EL (cell line): ENCODE measurements around the gene BTN1A1.
"Not testable (repeated sequence)": the region's sequence is repeated elsewhere in the genome, so short reads cannot be mapped to it uniquely, and the experiment has no call there.

Experiments used
- DNase-seq: peaks from one replicate; pipeline ENCODE4 v3.0.0-alpha.2; 2016

BTN1A1 gene

GRCh38 chr6:26476896-26477295 lies 23.2 kb upstream of the BTN1A1 start:
- DNase-seq: no peak

DNA sequence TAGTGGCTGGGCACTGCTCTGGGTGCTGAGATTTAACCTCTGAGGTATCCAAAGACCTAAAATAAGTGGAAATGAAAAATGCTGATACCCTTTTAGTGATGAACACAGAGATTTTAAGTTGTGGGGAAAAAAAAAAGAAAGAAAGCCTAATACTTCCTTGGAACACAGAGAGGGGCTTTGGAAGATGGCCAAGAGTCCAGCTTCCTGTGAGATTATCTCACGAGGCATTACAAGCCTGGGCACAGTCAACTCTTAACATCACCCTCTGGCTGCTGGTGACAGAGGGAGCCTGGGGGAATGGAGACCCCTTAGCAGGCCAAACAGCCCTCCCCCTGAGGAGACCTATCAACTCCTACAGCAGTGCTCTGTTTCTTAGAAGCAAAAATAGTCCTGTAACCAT lies 22.7 kb upstream of the BTN1A1 start:
- no peak for DNase-seq

- DNase-seq: no peak
These were observed 21.8 kb upstream of the BTN1A1 start for GRCh38 chr6:26478100-26478984.

DNA sequence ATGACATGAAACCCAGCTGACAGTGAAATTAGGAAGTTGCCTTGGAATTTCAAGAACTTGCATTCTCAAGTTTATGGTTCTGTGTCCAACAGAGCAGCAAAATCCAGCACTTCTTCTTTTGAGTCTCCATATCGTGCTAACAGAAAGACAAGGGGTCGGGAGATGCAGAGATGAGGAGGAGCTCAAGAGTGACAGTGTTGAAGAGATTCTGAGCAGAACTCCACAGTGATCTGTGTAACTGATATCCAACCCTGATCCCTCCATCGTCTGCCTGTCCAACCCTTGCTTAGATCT lies 21.2 kb upstream of the BTN1A1 start:
- DNase-seq: no peak

GRCh38 chr6:26482338-26482737 lies 17.8 kb upstream of the BTN1A1 start:
- no peak for DNase-seq

GRCh38 chr6:26483727-26484126 lies 16.4 kb upstream of the BTN1A1 start:
- DNase-seq: no peak

- no peak for DNase-seq
These were observed 15.9 kb upstream of the BTN1A1 start for GRCh38 chr6:26484161-26484560.

DNA sequence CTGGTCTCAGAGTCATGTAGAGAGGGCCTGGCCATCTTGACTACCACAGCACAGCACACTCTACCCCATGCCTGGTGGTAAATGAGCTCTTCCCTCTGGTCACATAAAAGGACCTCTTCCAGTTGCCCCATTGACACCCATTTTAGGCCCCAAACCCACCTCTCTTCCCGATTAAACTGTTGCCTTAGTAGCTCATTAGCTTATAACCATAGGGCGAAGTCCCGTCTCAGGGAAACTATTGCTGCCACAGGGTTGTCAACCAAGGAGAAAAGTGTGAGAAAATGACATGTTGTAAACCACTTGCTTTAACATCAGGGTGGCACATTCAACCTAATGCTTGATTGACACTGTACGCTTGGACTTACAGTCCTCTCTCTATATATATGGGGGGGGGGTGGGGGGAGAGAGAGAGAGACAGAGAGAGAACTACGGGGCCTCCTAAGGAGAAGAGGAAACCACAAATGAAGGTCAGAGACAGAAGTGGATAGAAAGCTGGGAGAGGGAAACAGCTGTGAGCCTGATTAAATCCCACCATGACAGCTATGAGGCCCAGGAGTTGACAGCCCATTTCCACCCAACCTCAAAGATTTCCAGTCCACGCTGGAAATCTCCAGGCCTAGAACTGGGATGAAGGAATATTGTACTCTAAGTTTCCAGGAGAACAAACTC lies 14.9 kb upstream of the BTN1A1 start:
- no peak for DNase-seq

GRCh38 chr6:26486358-26486757 lies 13.7 kb upstream of the BTN1A1 start:
- no peak for DNase-seq

DNA sequence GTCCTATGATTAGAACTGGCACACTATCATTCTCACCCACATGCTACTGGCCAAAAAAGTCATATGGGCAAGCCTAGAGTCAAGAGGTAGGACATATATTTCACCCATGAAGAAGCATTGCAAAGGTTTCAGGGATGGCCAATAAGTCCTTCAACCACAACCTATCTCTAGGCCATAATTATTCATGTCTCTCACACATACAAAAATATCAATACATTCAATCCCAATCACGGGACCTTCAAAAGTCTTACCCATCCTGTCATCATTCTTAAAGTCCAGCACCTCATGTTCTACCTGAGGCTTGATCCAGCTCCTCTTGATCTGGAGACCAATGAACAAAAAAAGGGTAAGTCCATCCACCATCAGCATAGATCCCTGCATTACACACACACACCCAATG lies 12.6 kb upstream of the BTN1A1 start:
- no peak for DNase-seq

DNA sequence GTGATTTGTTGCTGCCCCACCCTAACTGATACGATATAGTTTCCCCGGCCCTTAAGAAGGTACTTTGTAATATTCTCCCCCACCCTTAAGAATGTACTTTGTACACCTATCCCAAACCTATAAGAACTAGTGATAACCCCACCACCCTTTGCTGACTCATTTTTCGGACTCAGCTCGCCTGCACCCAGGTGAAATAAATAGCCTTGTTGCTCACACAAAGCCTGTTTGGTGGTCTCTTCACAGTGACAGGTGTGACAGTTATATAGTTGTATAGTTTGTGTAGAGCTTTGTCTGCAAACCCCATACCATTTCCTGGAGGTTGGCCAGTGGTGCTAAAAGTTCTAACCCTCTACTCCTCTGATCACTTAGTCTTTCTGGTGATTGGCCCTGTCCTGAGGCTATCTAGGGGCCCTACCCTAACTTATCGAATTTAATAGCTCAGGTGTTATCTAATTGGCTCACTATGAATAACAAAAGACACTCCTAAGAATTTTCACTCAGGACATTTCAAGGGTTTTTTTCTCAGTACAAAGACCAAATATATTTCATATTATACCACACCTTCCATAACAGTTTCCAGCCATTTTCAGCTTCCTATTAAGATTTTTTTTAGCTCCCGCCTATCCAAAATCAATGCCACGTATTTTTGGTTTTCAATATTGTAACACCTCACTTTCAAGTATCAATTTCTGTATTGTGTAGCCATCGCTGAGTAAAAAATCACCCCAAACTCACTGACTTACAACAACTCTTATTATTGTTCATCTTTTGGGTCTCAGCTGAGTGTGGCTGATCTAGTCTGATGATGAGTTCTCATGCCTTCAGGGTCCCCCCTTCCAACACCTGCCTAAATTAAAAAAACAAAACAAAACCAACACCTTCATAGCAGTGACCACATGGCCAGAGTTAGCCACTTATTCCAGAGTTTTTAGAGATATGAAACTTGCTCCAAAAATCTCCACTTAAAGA lies 9.8 kb upstream of the BTN1A1 start:
- DNase-seq: no peak

DNA sequence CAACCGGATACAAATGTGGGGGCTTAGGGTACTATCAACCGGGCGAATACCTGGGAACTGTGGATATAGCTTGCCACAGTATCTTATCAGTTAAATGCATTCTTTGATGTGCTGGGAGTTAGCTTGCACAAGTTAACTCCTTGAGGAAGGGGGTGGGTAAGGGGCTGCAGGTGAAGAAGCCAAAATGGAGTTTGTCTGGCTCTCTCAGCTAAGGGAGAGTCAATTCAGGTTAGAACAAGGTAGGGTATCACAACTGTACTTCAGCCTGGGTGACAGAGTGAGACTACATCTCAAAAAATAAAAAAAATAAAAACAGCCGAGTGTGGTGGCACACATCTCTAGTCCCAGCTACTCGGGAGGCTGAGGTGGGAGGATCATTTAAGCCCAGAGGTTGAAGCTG lies 8.5 kb upstream of the BTN1A1 start:
- no peak for DNase-seq

GRCh38 chr6:26493258-26493657 lies 6.8 kb upstream of the BTN1A1 start:
- no peak for DNase-seq

GRCh38 chr6:26494117-26494516 lies 6.0 kb upstream of the BTN1A1 start:
- DNase-seq: no peak

- no peak for DNase-seq
These were observed 4.8 kb upstream of the BTN1A1 start for GRCh38 chr6:26495281-26495680.

DNA sequence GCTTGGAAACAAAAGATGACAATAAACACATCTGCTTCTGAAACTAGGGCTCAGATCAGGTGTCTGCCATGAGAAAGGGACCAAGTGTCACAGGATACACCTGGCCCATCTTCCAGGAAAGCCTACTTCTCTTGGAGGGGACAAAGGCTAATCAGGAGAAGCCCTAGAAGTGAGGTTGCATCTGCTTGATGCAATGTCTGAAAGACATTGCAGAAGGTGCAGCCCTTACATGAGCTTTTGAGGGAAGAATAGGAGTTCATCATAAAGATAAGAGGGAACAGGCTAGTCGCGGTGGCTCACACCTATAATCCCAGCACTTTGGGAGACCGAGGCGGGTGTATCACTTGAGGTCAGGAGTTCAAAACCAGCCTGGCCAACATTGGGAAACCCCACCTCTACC lies 2.5 kb upstream of the BTN1A1 start:
- no peak for DNase-seq

GRCh38 chr6:26501482-26501986 lies 1.4 kb downstream of the BTN1A1 start:
- peak; percentile 31 for DNase-seq

DNA sequence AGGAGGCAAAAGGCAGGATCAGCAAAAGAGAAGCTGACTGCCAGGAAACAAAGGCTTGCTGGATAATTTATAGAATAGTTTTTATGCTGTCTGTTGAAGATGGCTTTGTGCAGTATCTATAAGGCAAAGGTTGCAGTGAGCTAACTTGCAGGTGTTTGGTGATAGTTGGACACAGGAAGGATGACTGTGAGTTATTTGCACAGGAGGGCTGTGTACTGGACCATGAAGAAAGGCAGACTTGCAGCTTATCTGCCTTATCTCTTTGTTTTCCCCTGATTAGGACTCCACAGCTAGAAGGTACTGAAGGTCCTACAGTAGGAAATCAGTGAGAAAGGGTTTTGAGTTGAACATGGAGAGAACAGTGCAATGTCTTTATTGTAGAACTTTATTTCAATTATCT lies 2.1 kb downstream of the BTN1A1 start:
- DNase-seq: no peak

DNA sequence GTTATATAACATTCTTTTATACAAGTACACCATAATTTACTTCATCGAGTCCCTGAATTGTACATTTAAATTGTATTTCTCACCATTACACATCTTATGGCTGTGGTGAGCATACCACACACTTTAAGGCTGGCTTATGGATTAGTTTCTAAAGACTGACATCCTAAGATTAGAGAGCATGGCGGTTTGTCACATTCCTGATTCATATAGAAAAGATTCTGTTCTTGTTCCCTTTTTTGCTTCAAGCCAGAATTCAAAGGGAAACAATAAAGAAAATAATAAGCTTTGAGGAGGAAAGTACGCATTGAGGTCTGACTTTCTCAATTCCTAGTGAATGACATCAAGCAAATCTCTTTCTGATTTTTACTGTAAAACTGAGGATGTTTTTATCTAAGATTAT lies 2.5 kb downstream of the BTN1A1 start:
- no peak for DNase-seq

- no peak for DNase-seq
These were observed 7.6 kb downstream of the BTN1A1 start for GRCh38 chr6:26507658-26508057.

DNA sequence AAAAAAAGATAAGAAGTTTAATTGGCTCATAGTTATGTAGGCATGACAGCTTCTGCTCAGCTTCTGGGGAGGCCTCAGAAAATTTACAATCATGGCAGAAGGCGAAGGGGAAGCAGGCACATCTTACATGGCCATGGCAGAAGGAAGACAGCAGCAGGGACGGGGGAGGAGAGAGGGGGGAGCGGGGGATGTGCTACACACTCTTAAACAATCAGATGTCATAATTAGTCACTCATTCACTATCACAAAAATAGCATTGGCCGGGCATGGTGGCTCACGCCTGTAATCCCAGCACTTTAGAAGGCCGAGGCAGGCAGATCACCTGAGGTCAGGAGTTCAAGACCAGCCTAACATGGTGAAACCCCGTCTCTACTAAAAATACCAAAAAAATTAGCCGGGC lies 10.9 kb downstream of the BTN1A1 start:
- DNase-seq: not testable (repeated sequence)

- DNase-seq: no peak
These were observed 14.9 kb downstream of the BTN1A1 start for GRCh38 chr6:26514984-26515383.
